Endothelial cell (in vitro differentiated cells): ENCODE measurements around the gene CCDC102A. TPM values are rescaled to one million over a fixed set of nuclear protein-coding genes. Genes with fewer than 3 reads are reported as not detected.
A peak's percentile ranks its signal among the peaks of the same experiment; 100 is the strongest.
"Not testable (repeated sequence)": the region's sequence is repeated elsewhere in the genome, so short reads cannot be mapped to it uniquely, and the experiment has no call there.

Source experiments
- DNase-seq: peaks from one replicate; pipeline ENCODE4 v3.0.0; 2021; ENCODE audit warnings: low spot score
- H3K27ac Mint-ChIP-seq: one replicate; pipeline ENCODE4 v1.8.0; 2021; ENCODE audit warnings: mixed read lengths, inconsistent platforms; ENCODE audit not compliant: unreplicated experiment
- H3K27me3 Mint-ChIP-seq: one replicate; pipeline ENCODE4 v1.8.0; 2021; ENCODE audit warnings: mild to moderate bottlenecking, moderate library complexity, mixed read lengths, inconsistent platforms; ENCODE audit not compliant: unreplicated experiment
- H3K36me3 Mint-ChIP-seq: one replicate; pipeline ENCODE4 v1.8.0; 2021; ENCODE audit warnings: mild to moderate bottlenecking, low read depth, mixed read lengths, inconsistent platforms; ENCODE audit not compliant: unreplicated experiment
- H3K4me1 Mint-ChIP-seq: one replicate; pipeline ENCODE4 v1.8.0; 2021; ENCODE audit warnings: mild to moderate bottlenecking, mixed read lengths, inconsistent platforms; ENCODE audit not compliant: unreplicated experiment
- H3K4me3 Mint-ChIP-seq: one replicate; pipeline ENCODE4 v1.8.0; 2021; ENCODE audit warnings: mild to moderate bottlenecking, mixed read lengths, inconsistent platforms; ENCODE audit not compliant: unreplicated experiment
- H3K9me3 Mint-ChIP-seq: one replicate; pipeline ENCODE4 v1.8.0; 2021; ENCODE audit warnings: mixed read lengths, inconsistent platforms; ENCODE audit not compliant: unreplicated experiment
- CTCF ChIP-seq: fragments of 200-600 bp; sonication (generic); IDR thresholded peaks from one replicate; pipeline ENCODE4 v1.5.0; 2021; ENCODE audit warnings: antibody characterized with exemption; ENCODE audit not compliant: unreplicated experiment
- total RNA-seq: library from RNA; stranded (reverse); fragmentation: NEBNext Ultra II Directional; extraction: Animal tissue kit (Norgen Biotek cat#: 25700); gene quantifications from one replicate; pipeline ENCODE4 v1.2.1, GENCODE V29; 2021; ENCODE audit not compliant: unreplicated experiment

The CCDC102A gene
- total RNA-seq, 1 donor from 2014 or later = 14.6 TPM

GRCh38 chr16:57570301-57571070, 34.1 kb upstream of the CCDC102A start:
- Mint-ChIP-seq H3K27me3 (peaks cover 17% of the 10 kb centered on the region), H3K27ac (no peak overlapping the region), H3K36me3 (peaks cover 15% of the 10 kb centered on the region), H3K4me3 (no peak overlapping the region), H3K4me1 (peaks cover 11% of the 10 kb centered on the region), H3K9me3 (no peaks in the 10 kb centered on the region)
- DNase-seq = no peak
- no peak for TF ChIP-seq CTCF

- peaks cover 15% of the 10 kb centered on the region for H3K36me3 Mint-ChIP-seq
- H3K9me3 Mint-ChIP-seq = no peaks in the 10 kb centered on the region
- H3K27me3 Mint-ChIP-seq = peaks cover 18% of the 10 kb centered on the region
- DNase-seq = no peak
- peaks cover 11% of the 10 kb centered on the region for H3K4me1 Mint-ChIP-seq
- TF ChIP-seq CTCF = no peak
- H3K27ac Mint-ChIP-seq = no peak overlapping the region
- H3K4me3 Mint-ChIP-seq = peak overlapping the region; percentile 53
These were observed 33.1 kb upstream of the CCDC102A start for GRCh38 chr16:57569306-57569946.

GRCh38 chr16:57568772-57569171, 32.4 kb upstream of the CCDC102A start:
- not testable (repeated sequence) for DNase-seq, H3K27ac Mint-ChIP-seq, H3K4me3 Mint-ChIP-seq, H3K9me3 Mint-ChIP-seq
- peaks cover 15% of the 10 kb centered on the region for H3K36me3 Mint-ChIP-seq
- peaks cover 18% of the 10 kb centered on the region for H3K27me3 Mint-ChIP-seq
- peaks cover 11% of the 10 kb centered on the region for H3K4me1 Mint-ChIP-seq

GRCh38 chr16:57568173-57568678, 31.9 kb upstream of the CCDC102A start:
- DNase-seq = no peak
- Mint-ChIP-seq H3K27me3 (peaks cover 18% of the 10 kb centered on the region), H3K9me3 (no peaks in the 10 kb centered on the region), H3K27ac (peak overlapping the region; percentile 57), H3K4me1 (peaks cover 11% of the 10 kb centered on the region), H3K36me3 (peaks cover 15% of the 10 kb centered on the region), H3K4me3 (peak overlapping the region; percentile 57)
- TF ChIP-seq CTCF = no peak

GRCh38 chr16:57567691-57568090, 31.3 kb upstream of the CCDC102A start:
- Mint-ChIP-seq H3K9me3 (no peaks in the 10 kb centered on the region), H3K4me3 (peak overlapping the region; percentile 57), H3K36me3 (peaks cover 15% of the 10 kb centered on the region), H3K27me3 (peaks cover 19% of the 10 kb centered on the region), H3K27ac (no peak overlapping the region), H3K4me1 (peaks cover 11% of the 10 kb centered on the region)
- DNase-seq = no peak
- no peak for TF ChIP-seq CTCF
